Karpas-422 (cell line): ENCODE measurements around the gene MPPED1. TPM values are rescaled to one million over a fixed set of nuclear protein-coding genes. Genes with fewer than 3 reads are reported as not detected.

ENCODE experiments used
- DNase-seq: peaks from one replicate; pipeline ENCODE4 v3.0.0-alpha.2; 2015
- H2AFZ ChIP-seq: fragments of 200-600 bp; sonication (generic); 2 replicates; pipeline ENCODE4 v1.6.1; 2014; ENCODE audit warnings: antibody characterized with exemption, low read length, mixed read lengths
- H3K27ac ChIP-seq: fragments of 200-600 bp; sonication (generic); 2 replicates; pipeline ENCODE4 v1.5.1; 2014; ENCODE audit warnings: mild to moderate bottlenecking, low read length, moderate library complexity
- H3K27me3 ChIP-seq: fragments of 200-600 bp; sonication (generic); 2 replicates; pipeline ENCODE4 v1.6.1; 2014; ENCODE audit warnings: low read length, mixed read lengths
- H3K36me3 ChIP-seq: fragments of 200-600 bp; sonication (generic); 2 replicates; pipeline ENCODE4 v1.6.1; 2014; ENCODE audit warnings: low read length, mixed read lengths; ENCODE audit not compliant: insufficient read depth
- H3K4me1 ChIP-seq: fragments of 200-600 bp; sonication (generic); 2 replicates; pipeline ENCODE4 v1.6.1; 2014; ENCODE audit warnings: mild to moderate bottlenecking, low read length, mixed read lengths
- H3K4me2 ChIP-seq: fragments of 200-600 bp; sonication (generic); 2 replicates; pipeline ENCODE4 v1.6.1; 2014; ENCODE audit warnings: low read length, low read depth, mild to moderate bottlenecking; ENCODE audit not compliant: poor library complexity, severe bottlenecking
- H3K4me3 ChIP-seq: fragments of 200-600 bp; sonication (generic); 2 replicates; pipeline ENCODE4 v1.5.1; 2014; ENCODE audit warnings: mild to moderate bottlenecking, antibody characterized with exemption, low read length, mixed read lengths
- H3K79me2 ChIP-seq: fragments of 200-600 bp; sonication (generic); 2 replicates; pipeline ENCODE4 v1.6.1; 2014; ENCODE audit warnings: mild to moderate bottlenecking, low read length, mixed read lengths
- H3K9ac ChIP-seq: fragments of 200-600 bp; sonication (generic); 2 replicates; pipeline ENCODE4 v1.6.0; 2014; ENCODE audit warnings: low read length
- H3K9me2 ChIP-seq: fragments of 200-600 bp; sonication (generic), shearing (Covaris generic); replicated peaks from 2 replicates; pipeline ENCODE4 v1.6.0; 2014; ENCODE audit warnings: mild to moderate bottlenecking, low read length, moderate library complexity; ENCODE audit not compliant: insufficient read depth
- H3K9me3 ChIP-seq: fragments of 300-700, 200-600 bp; sonication (generic); 2 replicates; pipeline ENCODE4 v1.6.1; 2014; ENCODE audit warnings: low read length, mixed read lengths
- H4K20me1 ChIP-seq: fragments of 200-600 bp; sonication (generic); 2 replicates; pipeline ENCODE4 v1.6.1; 2014; ENCODE audit warnings: mild to moderate bottlenecking, antibody characterized with exemption, low read length, low read depth; ENCODE audit not compliant: insufficient read depth
- total RNA-seq: library from RNA; depleted of rRNA; stranded (reverse); fragments of >200 nt; shearing (Covaris generic); gene quantifications from 2 replicates; pipeline ENCODE4 v1.2.3, GENCODE V29; 2014; ENCODE audit warnings: low replicate concordance

Gene MPPED1
- total RNA-seq, 1 experiment from 2014 or later = 0.15 TPM

- Histone ChIP-seq H4K20me1 (no peaks in the 10 kb centered on the region; the same call in 1 of the 2 replicates), H3K9ac (no peak overlapping the region), H3K9me3 (no peaks in the 10 kb centered on the region), H3K36me3 (no peaks in the 10 kb centered on the region), H2AFZ (no peak overlapping the region), H3K79me2 (no peaks in the 10 kb centered on the region), H3K4me1 (no peaks in the 10 kb centered on the region), H3K4me2 (no peak overlapping the region), H3K9me2 (no peaks in the 10 kb centered on the region), H3K27ac (no peak overlapping the region), H3K4me3 (no peak overlapping the region), H3K27me3 (no peaks in the 10 kb centered on the region)
- no peak for DNase-seq
Observed at GRCh38 chr22:43473441-43473840, 61.6 kb downstream of the MPPED1 start.

DNA sequence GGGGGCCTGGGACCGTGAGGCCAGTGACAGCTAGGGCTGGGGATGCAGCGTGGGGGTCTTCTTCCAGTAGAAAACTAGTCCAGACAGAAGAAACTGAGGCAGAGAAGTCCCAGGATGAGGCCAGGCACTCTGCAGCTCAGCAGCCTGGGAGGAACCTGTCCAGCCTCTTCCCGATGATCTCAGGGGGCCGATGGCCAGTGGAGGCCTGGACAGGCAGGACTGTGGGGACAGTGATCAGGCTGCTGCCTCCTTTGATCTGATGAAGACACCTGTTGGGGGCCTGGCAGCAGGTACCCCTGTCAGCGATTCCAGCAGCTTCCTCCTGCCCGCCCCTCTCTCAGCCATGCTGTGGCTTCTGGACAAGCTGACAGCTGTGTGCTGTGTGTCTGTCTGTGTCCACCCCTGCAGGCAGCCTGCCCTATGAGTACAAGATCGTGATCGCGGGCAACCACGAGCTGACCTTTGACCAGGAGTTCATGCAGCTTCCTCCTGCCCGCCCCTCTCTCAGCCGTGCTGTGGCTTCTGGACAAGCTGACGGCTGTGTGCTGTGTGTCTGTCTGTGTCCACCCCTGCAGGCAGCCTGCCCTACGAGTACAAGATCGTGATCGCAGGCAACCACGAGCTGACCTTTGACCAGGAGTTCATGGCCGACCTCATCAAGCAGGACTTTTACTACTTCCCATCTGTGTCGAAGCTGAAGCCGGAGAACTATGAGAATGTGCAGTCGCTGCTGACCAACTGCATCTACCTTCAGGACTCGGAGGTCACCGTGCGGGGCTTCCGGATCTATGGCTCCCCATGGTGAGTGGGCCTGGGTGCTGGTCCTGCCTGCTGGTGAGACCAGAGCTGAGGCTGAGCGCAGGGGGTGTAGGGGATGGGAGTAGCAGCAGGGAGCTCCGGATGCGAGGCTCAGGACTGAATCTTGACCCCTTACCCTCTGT is 62.6 kb downstream of the MPPED1 start:
- Histone ChIP-seq H3K4me1 (peaks cover under 1% of the 10 kb centered on the region), H3K36me3 (no peaks in the 10 kb centered on the region), H3K9ac (no peak overlapping the region), H3K79me2 (no peaks in the 10 kb centered on the region), H3K27ac (no peak overlapping the region), H2AFZ (no peak overlapping the region), H3K4me3 (no peak overlapping the region), H4K20me1 (no peaks in the 10 kb centered on the region; the same call in 1 of the 2 replicates), H3K9me3 (no peaks in the 10 kb centered on the region), H3K9me2 (no peaks in the 10 kb centered on the region), H3K4me2 (no peak overlapping the region), H3K27me3 (no peaks in the 10 kb centered on the region)
- no peak for DNase-seq

- Histone ChIP-seq H3K4me3 (no peak overlapping the region), H3K4me1 (peaks cover 12% of the 10 kb centered on the region), H3K79me2 (no peaks in the 10 kb centered on the region), H3K27me3 (no peaks in the 10 kb centered on the region), H3K4me2 (no peak overlapping the region), H3K9ac (no peak overlapping the region), H3K36me3 (no peaks in the 10 kb centered on the region), H3K9me3 (no peaks in the 10 kb centered on the region), H2AFZ (no peak overlapping the region), H3K9me2 (no peaks in the 10 kb centered on the region), H3K27ac (no peak overlapping the region), H4K20me1 (no peaks in the 10 kb centered on the region; the same call in 1 of the 2 replicates)
- no peak for DNase-seq
Observed at GRCh38 chr22:43475549-43476076, 63.8 kb downstream of the MPPED1 start.

- H3K9me2 ChIP-seq = no peaks in the 10 kb centered on the region
- H3K27me3 ChIP-seq = no peaks in the 10 kb centered on the region
- H3K4me3 ChIP-seq = no peak overlapping the region
- no peaks in the 10 kb centered on the region for H3K36me3 ChIP-seq
- no peak overlapping the region for H3K27ac ChIP-seq
- peak; percentile 46 for DNase-seq
- H3K4me1 ChIP-seq = peaks cover 15% of the 10 kb centered on the region
- H3K79me2 ChIP-seq = no peaks in the 10 kb centered on the region
- no peaks in the 10 kb centered on the region for H3K9me3 ChIP-seq
- no peak overlapping the region for H2AFZ ChIP-seq
- H3K9ac ChIP-seq = no peak overlapping the region
- no peaks in the 10 kb centered on the region for H4K20me1 ChIP-seq
- no peak overlapping the region for H3K4me2 ChIP-seq
Observed at GRCh38 chr22:43476341-43476740, 64.5 kb downstream of the MPPED1 start.

- H4K20me1 ChIP-seq = no peaks in the 10 kb centered on the region
- no peaks in the 10 kb centered on the region for H3K36me3 ChIP-seq
- no peak overlapping the region for H3K9ac ChIP-seq
- H3K4me2 ChIP-seq = no peak overlapping the region
- H2AFZ ChIP-seq = no peak overlapping the region
- no peaks in the 10 kb centered on the region for H3K9me2 ChIP-seq
- no peak overlapping the region for H3K4me3 ChIP-seq
- H3K9me3 ChIP-seq = no peaks in the 10 kb centered on the region
- no peaks in the 10 kb centered on the region for H3K79me2 ChIP-seq
- H3K4me1 ChIP-seq = peaks cover 21% of the 10 kb centered on the region
- no peak for DNase-seq
- no peaks in the 10 kb centered on the region for H3K27me3 ChIP-seq
- H3K27ac ChIP-seq = no peak overlapping the region
Observed at GRCh38 chr22:43476751-43477725, 65.2 kb downstream of the MPPED1 start.

DNA sequence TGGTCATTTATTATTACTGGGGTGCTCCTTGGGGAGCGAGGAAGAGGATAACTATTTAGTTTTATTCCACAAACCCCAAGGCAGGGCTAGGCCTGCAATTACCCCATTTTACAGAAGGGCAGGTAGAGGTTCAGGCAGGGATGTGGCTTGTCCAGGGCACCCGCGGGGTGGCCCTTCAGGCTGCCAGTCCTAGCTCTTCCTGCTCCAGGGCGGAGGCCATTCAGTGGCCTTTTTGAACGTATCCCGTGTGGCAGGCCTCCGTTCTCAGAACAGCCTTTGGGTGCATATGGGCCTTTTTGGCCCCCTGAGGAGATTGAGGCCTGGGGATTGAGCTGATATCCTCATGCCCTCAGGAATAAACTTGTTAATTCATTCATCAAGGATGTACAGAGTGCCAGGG is 66.2 kb downstream of the MPPED1 start:
- Histone ChIP-seq H3K4me1 (peaks cover 21% of the 10 kb centered on the region), H3K27me3 (no peaks in the 10 kb centered on the region), H3K27ac (no peak overlapping the region), H3K4me3 (no peak overlapping the region), H3K9ac (no peak overlapping the region), H3K36me3 (no peaks in the 10 kb centered on the region), H3K9me3 (no peaks in the 10 kb centered on the region), H3K4me2 (no peak overlapping the region), H2AFZ (no peak overlapping the region), H3K9me2 (no peaks in the 10 kb centered on the region), H3K79me2 (no peaks in the 10 kb centered on the region), H4K20me1 (no peaks in the 10 kb centered on the region)
- no peak for DNase-seq

GRCh38 chr22:43478621-43479300 is 66.9 kb downstream of the MPPED1 start:
- no peak overlapping the region for H3K9ac ChIP-seq
- no peaks in the 10 kb centered on the region for H3K36me3 ChIP-seq
- H3K79me2 ChIP-seq = no peaks in the 10 kb centered on the region
- H3K4me1 ChIP-seq = peaks cover 21% of the 10 kb centered on the region
- no peak for DNase-seq
- no peak overlapping the region for H3K4me3 ChIP-seq
- H3K9me2 ChIP-seq = no peaks in the 10 kb centered on the region
- H3K4me2 ChIP-seq = no peak overlapping the region
- no peaks in the 10 kb centered on the region for H3K9me3 ChIP-seq
- H3K27me3 ChIP-seq = no peaks in the 10 kb centered on the region
- H2AFZ ChIP-seq = no peak overlapping the region
- H3K27ac ChIP-seq = no peak overlapping the region
- H4K20me1 ChIP-seq = no peaks in the 10 kb centered on the region
